Panc1 (cell line): ENCODE measurements around the gene ADGRD1. TPM values are rescaled to one million over a fixed set of nuclear protein-coding genes. Genes with fewer than 3 reads are reported as not detected.

Experiments used
- ATAC-seq: fragments of 200-7000 bp; cut with Tn5 transposase; 2 replicates; pipeline ENCODE4 v1.9.1; 2020; ENCODE audit warnings: mild to moderate bottlenecking, moderate library complexity
- BruUV-seq: library from RNA; stranded (reverse); fragments of 400-500 nt; replicated peaks from 2 replicates; lab custom pipeline; 2021; lab: Mats Ljungman, UMichigan
- CTCF ChIA-PET: fragments of 300-600 bp; sonication (Branson Sonifier 250); formaldehyde crosslinking; loops from one replicate; lab custom pipeline; 2022; ENCODE audit warnings: antibody characterized with exemption; lab: Charles Lee
- POLR2A ChIA-PET: fragments of 300-600 bp; sonication (Branson Sonifier 250); formaldehyde crosslinking; loops from one replicate; lab custom pipeline; 2022; ENCODE audit warnings: antibody characterized with exemption; lab: Charles Lee
- DNase-seq: peaks from one replicate; pipeline ENCODE4 v3.0.0-alpha.2; 2010; ENCODE audit warnings: low read depth, low spot score
- H3K27ac ChIP-seq: 2 replicates; pipeline ENCODE4 v1.5.1; 2011; ENCODE audit warnings: mild to moderate bottlenecking, low read length, inconsistent platforms
- H3K27me3 ChIP-seq: fragments of 200-500 bp; sonication (Bioruptor generic); 2 replicates; pipeline ENCODE4 v1.6.0; 2014; ENCODE audit warnings: low read length, inconsistent platforms; ENCODE audit not compliant: control insufficient read depth, insufficient read depth
- H3K36me3 ChIP-seq: fragments of 200-500 bp; sonication (Bioruptor generic); 2 replicates; pipeline ENCODE4 v1.5.1; 2014; ENCODE audit warnings: inconsistent platforms, mild to moderate bottlenecking, low read length, moderate library complexity; ENCODE audit not compliant: control insufficient read depth, insufficient read depth
- H3K4me1 ChIP-seq: 2 replicates; pipeline ENCODE4 v1.5.1; 2011; ENCODE audit warnings: inconsistent platforms, mild to moderate bottlenecking, low read length, moderate library complexity; ENCODE audit not compliant: control insufficient read depth, insufficient read depth
- H3K4me3 ChIP-seq, 2 experiments: 2 replicates each; pipeline ENCODE4 v1.5.1; 2011 to 2012; ENCODE audit warnings: low read depth in 2 of 2, low read length in 2 of 2, mild to moderate bottlenecking in 2 of 2, inconsistent platforms in 1 of 2, moderate library complexity in 1 of 2
- H3K9me3 ChIP-seq: fragments of 200-500 bp; sonication (Bioruptor generic); 2 replicates; pipeline ENCODE4 v1.5.1; 2014; ENCODE audit warnings: low read depth, mild to moderate bottlenecking, inconsistent platforms, low read length, moderate library complexity; ENCODE audit not compliant: control insufficient read depth, insufficient read depth
- CTCF ChIP-seq: fragments of 450-650 bp; IDR thresholded peaks from 2 replicates; pipeline ENCODE4 v1.5.1; 2017; ENCODE audit warnings: mild to moderate bottlenecking
- POLR2AphosphoS5 ChIP-seq: IDR thresholded peaks from 2 replicates; pipeline ENCODE4 v1.6.1; 2012; ENCODE audit warnings: mild to moderate bottlenecking, low read depth, low read length, moderate library complexity
- SIN3A ChIP-seq: IDR thresholded peaks from 2 replicates; pipeline ENCODE4 v1.6.1; 2012; ENCODE audit warnings: low read depth, mild to moderate bottlenecking, low read length, moderate library complexity, borderline replicate concordance; ENCODE audit not compliant: insufficient read depth
- TCF7L2 ChIP-seq: IDR thresholded peaks from 2 replicates; pipeline ENCODE4 v1.6.1; 2011; ENCODE audit warnings: mild to moderate bottlenecking, low read depth, low read length, inconsistent platforms
- in situ Hi-C: cut with HindIII; loops from 2 replicates; pipeline ENCODE4 v1.10.0; 2016; ENCODE audit warnings: low sequenced_read_pairs, low pct_unique_long_range_greater_than_20kb
- intact Hi-C: fragments of 100-400 bp; cut with micrococcal nuclease; formaldehyde crosslinking; loops from one replicate; pipeline ENCODE4 v1.10.0; 2022; ENCODE audit not compliant: unreplicated experiment
- total RNA-seq: library from RNA; stranded (reverse); gene quantifications from one replicate; pipeline ENCODE4 v1.2.1, GENCODE V29; 2021; ENCODE audit not compliant: unreplicated experiment
- TF ChIP-seq, protein P1 (sequence below), 2 experiments: IDR thresholded peaks; 2 replicates each; pipeline ENCODE4 v1.6.1; 2011 to 2012; ENCODE audit warnings: low read depth in 2 of 2, control low read depth in 1 of 2, low read length in 1 of 2, mild to moderate bottlenecking in 1 of 2, moderate library complexity in 1 of 2; ENCODE audit not compliant: insufficient read depth in 1 of 2

ADGRD1 gene
- total RNA-seq, 1 experiment from 2014 or later = 0.21 TPM

DNA sequence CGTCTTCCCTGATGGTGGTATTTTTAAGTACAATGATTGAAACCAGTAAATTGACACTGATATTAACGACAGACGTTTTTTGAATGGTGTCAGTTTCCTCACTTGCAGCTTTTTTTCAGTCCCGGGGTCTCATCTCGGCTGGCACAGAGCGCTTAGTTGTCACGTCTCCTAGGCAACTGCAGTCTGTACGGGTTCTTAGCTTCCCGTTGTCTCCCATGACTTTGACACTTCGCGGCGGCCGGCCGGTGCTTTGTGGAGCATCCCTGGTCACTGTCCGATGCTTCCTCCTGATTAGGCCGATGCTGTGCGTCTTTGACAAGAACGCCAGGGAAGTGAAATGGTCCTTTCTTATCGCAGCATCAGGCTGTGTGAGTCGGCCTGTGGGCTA lies 67.4 kb downstream of the ADGRD1 start:
- no TSS peak for BruUV-seq
- no peak overlapping the region for H3K27ac ChIP-seq
- H3K27me3 ChIP-seq = peaks cover 5% of the 10 kb centered on the region; the same call in 1 of the 2 replicates
- ChIA-PET POLR2A (no interaction called here), CTCF (no interaction called here)
- intact Hi-C loops (no loop called here), in situ Hi-C loops (no loop called here)
- no peaks in the 10 kb centered on the region for H3K36me3 ChIP-seq
- no peak for DNase-seq
- no peak for ATAC-seq
- H3K4me3 ChIP-seq = no peak overlapping the region
- H3K4me1 ChIP-seq = no peaks in the 10 kb centered on the region
- H3K9me3 ChIP-seq = no peaks in the 10 kb centered on the region
- TF ChIP-seq, protein P1, sequence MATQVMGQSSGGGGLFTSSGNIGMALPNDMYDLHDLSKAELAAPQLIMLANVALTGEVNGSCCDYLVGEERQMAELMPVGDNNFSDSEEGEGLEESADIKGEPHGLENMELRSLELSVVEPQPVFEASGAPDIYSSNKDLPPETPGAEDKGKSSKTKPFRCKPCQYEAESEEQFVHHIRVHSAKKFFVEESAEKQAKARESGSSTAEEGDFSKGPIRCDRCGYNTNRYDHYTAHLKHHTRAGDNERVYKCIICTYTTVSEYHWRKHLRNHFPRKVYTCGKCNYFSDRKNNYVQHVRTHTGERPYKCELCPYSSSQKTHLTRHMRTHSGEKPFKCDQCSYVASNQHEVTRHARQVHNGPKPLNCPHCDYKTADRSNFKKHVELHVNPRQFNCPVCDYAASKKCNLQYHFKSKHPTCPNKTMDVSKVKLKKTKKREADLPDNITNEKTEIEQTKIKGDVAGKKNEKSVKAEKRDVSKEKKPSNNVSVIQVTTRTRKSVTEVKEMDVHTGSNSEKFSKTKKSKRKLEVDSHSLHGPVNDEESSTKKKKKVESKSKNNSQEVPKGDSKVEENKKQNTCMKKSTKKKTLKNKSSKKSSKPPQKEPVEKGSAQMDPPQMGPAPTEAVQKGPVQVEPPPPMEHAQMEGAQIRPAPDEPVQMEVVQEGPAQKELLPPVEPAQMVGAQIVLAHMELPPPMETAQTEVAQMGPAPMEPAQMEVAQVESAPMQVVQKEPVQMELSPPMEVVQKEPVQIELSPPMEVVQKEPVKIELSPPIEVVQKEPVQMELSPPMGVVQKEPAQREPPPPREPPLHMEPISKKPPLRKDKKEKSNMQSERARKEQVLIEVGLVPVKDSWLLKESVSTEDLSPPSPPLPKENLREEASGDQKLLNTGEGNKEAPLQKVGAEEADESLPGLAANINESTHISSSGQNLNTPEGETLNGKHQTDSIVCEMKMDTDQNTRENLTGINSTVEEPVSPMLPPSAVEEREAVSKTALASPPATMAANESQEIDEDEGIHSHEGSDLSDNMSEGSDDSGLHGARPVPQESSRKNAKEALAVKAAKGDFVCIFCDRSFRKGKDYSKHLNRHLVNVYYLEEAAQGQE (IDR thresholded peaks at IDR 0.05; ENCODE audit: insufficient read depth in 1 of 2, low read depth in 2 of 2, low read length in 1 of 2) = no peak
- TF ChIP-seq POLR2AphosphoS5 (no peak), TCF7L2 (no peak), CTCF (no peak), SIN3A (no peak)

DNA sequence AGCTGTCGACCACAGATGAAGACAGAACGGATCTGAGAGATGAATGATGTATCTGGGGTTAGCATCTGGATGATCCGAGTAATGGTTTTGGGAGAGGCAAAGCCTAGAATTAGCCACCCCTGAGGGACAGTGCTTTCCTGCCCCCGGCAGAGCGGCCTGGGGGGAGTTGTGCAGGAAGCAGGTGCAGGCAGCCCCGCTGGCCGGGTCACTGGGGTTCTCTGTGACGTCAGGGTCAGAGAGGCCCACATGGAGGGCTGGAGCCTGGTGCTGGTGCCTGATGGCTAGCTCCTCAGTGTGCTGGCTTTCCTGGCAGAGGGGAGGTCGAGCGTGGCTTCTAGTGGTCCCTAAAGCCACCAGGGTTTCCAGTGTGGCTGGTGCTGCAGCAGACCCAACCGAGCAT lies 70.3 kb downstream of the ADGRD1 start:
- H3K36me3 ChIP-seq = no peaks in the 10 kb centered on the region
- DNase-seq (no peak), ATAC-seq (no peak)
- no peak overlapping the region for H3K4me3 ChIP-seq
- H3K27ac ChIP-seq = no peak overlapping the region
- intact Hi-C loops = no loop called here
- CTCF ChIA-PET = no interaction called here
- BruUV-seq = no TSS peak
- H3K27me3 ChIP-seq = peaks cover 5% of the 10 kb centered on the region; the same call in 1 of the 2 replicates
- POLR2A ChIA-PET = no interaction called here
- TF ChIP-seq, protein P1 (IDR thresholded peaks at IDR 0.05; ENCODE audit: insufficient read depth in 1 of 2, low read depth in 2 of 2, low read length in 1 of 2) = no peak
- no peak for TF ChIP-seq CTCF
- no peak for TF ChIP-seq TCF7L2
- no peak for TF ChIP-seq POLR2AphosphoS5
- in situ Hi-C loops = no loop called here
- H3K4me1 ChIP-seq = no peaks in the 10 kb centered on the region
- H3K9me3 ChIP-seq = no peaks in the 10 kb centered on the region
